ENCODE measurements around the gene ANKRD60.

Gene ANKRD60

DNA sequence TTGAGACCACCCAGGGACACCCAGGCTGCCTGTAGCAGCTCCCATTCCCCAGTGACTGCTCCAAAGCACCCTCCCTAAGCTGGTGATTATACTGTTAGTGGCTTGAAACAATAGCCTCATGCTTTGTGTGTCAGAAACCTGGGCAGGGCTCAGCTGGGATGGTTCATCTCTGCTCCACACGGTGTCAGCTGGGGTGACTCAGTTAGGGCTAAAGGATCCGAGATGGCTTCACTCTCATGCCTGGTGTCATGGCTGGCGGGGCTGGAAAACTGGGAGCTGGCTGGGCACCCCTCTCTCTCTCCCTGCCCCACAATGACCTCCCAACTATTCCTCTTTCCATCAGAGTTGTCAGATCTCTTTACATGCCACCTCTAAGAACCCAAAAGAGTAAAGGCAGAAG lies 44.4 kb downstream of the ANKRD60 start:
- no peak for DNase-seq

DNA sequence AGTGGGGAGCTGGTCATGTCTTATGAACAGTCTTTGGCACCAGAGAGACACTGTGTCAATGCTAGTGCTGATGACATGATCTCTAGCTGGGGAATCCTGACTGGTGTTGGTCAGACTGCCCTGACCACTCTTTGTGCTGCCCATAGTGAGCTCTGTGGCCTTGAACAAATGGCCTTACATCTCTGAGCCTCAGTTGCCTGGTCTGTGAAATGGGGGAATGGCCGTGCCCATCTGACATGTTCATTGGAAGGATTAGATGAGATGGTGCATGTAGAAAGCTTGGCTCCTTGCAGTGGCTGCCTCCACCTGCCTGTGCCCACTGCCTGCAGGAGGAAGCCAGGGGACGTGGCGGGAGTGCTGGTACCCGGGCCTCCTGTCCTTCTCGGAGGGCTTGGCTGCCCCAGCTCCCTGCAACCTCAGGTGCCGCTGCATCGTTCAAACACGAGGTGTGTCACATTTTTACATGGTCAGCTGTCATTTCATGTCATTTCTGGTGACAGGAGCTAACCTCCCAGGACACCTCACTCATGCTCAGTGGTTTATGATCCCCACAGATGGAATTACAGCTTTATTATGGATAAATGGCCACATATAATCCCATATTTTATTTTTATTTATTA lies 45.8 kb downstream of the ANKRD60 start:
- DNase-seq = no peak

- DNase-seq = no peak
Measured at GRCh38 chr20:58179432-58180099, 48.9 kb downstream of the ANKRD60 start.

- no peak for DNase-seq
Measured at GRCh38 chr20:58179083-58179431, 49.4 kb downstream of the ANKRD60 start.

- no peak for DNase-seq
Measured at GRCh38 chr20:58177799-58178198, 50.7 kb downstream of the ANKRD60 start.

DNA sequence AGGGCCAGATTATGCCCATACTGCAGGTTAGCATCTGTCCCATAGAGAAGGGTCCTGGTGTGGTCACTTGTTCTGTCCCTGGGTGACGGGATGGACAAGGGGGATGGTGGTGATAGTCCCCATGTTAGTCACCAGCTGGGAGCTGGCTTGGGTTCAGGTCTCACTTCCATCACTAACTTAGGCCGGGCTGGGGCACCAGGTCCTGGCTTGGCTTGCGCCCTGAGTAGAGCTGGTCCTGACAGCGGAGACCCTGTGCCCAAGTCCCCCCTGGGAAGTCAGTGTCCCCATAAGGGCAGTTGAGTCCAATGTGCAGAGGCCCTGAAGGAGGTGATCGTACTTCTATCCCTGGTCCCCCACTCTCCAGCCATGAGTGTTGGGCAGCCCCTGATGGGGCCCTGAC lies 52.6 kb downstream of the ANKRD60 start:
- DNase-seq = no peak

- DNase-seq = no peak
Measured at GRCh38 chr20:58175425-58175824, 53.0 kb downstream of the ANKRD60 start.

- no peak for DNase-seq
Measured at GRCh38 chr20:58174708-58175280, 53.7 kb downstream of the ANKRD60 start.

DNA sequence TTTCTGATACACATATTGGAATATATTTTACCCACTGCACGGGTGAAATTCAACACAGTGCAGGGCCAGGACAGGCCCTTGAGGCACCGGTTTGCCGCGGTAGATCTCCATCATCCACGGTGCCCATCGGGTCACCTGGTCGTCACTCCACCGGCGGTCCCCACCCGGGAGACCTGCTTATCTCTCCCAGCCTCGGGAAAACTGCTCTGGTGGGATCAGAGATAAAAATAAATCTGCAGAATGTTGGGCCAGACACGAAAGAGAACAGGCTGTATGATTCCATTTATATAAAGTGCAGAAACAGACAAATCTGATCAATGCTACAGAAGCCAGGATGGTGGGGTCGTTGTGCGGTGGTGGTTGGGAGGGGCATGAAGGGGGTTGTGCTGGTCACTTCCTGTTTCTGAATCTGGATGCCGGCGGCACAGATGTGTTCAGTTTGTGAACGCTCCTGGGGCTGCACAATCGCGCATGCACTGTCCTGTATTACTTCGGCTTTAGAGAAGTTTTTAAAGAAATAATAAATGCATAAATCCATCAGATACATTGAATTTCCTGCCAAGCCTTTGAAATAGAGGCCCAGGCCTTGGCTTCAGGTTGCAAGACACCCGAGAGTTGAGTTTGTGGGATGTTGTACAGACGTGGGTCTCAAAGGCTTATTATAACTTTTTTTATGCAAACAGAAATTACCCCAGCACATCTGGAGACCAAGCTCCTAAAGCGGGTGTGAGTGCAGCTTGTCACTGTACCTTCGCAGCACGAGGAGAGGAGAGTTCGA lies 54.3 kb downstream of the ANKRD60 start:
- DNase-seq = no peak

- no peak for DNase-seq
Measured at GRCh38 chr20:58173091-58173490, 55.4 kb downstream of the ANKRD60 start.

- no peak for DNase-seq
Measured at GRCh38 chr20:58171796-58172425, 56.5 kb downstream of the ANKRD60 start.

DNA sequence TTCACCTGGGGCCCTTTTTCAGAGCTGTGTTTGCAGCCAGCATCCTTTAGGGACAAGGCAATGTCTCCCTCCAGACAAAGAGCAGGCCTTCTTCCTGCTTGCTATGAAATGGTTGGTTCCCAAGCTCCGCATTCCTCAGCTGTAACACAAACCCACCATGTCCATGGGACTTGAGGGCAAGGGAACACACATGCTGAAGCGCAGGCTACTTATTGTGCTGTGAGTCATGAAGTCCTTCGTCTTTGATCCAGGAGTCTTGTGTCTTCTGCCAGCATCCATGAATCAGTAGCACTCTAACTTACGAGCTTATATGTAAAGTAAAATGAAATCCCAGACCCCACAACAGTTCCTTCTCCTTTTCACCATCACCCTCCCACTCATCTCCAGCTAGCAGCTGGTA lies 59.0 kb downstream of the ANKRD60 start:
- DNase-seq = no peak

DNA sequence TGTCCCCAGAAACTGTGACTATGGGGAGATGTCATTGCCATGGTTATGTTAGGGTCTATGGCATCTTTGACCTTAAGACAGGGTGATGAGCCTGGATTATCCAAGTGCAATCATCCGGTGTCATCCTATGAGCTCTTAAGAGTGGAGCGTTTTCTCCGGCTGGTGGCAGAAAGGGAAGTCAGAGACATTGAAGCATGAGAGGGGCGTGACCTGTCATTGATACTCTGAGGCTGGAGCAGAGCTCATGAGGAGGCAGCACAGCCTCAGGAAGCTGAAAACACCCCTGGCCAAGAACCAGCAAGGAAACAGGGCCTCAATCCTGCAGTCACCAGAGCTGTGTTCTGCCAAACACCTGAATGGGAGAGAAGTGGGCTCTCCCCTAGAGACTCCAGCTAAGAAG lies 59.6 kb downstream of the ANKRD60 start:
- DNase-seq = no peak

DNA sequence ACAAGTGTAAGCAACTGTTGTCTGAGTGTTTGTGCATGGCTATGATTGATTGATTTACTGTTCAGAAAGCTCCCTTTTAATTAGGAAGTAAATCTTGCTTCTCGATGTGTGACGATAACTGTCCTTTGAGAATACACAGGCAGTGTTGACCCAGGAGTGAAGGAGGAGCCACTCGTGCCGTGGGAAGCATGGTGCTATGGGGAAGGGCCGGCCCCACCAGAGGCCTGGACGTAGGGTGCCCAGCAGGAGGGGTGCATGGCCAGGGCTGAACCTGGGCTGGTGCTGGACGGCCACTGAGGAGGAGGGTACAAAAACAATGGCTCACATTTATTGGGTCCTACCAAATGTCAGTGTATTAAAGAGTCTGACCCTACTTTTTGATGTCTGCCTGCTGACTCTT lies 60.7 kb downstream of the ANKRD60 start:
- DNase-seq = no peak

All from amniotic stem cell (primary cell).